Measurements from ENCODE around the gene NFKBIL1. TPM values are rescaled to one million over a fixed set of nuclear protein-coding genes. Genes with fewer than 3 reads are reported as not detected.
"Not testable (repeated sequence)": the region's sequence is repeated elsewhere in the genome, so short reads cannot be mapped to it uniquely, and the experiment has no call there.

The NFKBIL1 gene
- polyA plus RNA-seq, 1 donor from 2014 or later = 11.5 TPM

DNA sequence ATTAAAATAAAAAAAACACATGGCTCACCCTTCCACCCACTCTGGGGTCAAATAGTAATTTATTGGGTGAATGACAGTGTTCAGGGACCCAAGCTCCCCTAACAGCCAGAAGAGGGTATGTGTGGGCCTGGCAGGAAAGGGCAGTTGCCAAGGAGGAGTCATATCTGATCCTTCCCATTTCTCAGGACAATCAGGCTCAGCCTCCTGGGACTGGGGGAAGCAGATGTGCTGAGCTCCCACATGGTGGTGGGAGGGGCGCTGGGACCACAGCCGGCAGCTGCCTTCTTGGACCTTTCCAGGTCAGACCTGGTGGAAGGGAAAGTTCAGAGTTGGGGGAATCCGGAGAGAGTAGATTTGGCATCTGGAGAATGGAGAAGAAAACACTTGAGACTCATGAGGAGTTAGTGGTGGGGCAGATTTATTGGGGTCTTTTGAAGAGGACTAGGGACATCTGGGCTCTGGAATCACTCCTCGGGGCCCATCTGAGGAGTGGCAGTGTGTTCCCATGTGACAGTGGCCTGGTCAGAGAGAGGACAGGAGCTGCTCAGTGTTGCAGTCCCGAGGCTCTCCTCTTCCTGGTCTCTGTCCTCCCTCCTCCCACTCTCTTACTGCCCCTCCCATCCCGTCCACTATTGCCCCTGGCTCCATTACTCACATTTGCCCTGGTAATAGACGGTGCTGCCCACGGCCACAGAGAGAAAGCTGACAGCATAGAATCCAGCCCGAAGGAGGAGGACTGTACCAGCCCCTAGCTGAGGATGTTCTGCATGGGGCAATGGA lies 41.7 kb downstream of the NFKBIL1 start:
- Mint-ChIP-seq H3K27ac (peak overlapping the region in 2 of 3 donors; percentile 36 to 88), H3K4me3 (peak overlapping the region in 3 of 4 donors; percentile 14 to 77 (median 45)), H3K36me3 (no peaks in the 10 kb centered on the region), H3K27me3 (peaks cover 2% of the 10 kb centered on the region), H3K9me3 (no peaks in the 10 kb centered on the region), H3K4me1 (peaks cover 46 to 59% (median 52%) of the 10 kb centered on the region in 3 donors)

DNA sequence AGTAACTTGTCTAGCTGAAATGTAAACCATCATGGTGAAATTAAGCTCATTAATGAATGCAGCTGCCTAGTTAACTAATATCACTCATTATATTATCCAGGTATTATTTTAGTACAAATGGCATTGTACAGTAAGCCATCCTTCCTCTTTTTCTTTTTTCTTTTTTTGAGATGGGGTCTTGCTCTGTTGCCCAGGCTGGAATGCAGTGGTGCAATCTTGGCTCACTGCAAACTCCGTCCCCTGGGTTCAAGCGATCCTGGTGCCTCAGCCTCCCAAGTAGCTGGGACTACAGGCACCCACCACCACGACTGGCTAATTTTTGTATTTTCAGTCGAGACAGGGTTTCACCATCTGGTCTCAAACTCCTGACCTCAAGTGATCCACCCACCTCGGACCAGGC lies 43.3 kb downstream of the NFKBIL1 start:
- H3K36me3 Mint-ChIP-seq, H3K27me3 Mint-ChIP-seq, H3K9me3 Mint-ChIP-seq: not testable (repeated sequence)
- peak overlapping the region in 3 of 4 donors; percentile 37 to 63 (median 57) for H3K4me3 Mint-ChIP-seq
- peak overlapping the region in 2 of 3 donors; percentile 89 to 95 for H3K27ac Mint-ChIP-seq
- H3K4me1 Mint-ChIP-seq = peaks cover 36 to 45% (median 43%) of the 10 kb centered on the region in 3 donors

DNA sequence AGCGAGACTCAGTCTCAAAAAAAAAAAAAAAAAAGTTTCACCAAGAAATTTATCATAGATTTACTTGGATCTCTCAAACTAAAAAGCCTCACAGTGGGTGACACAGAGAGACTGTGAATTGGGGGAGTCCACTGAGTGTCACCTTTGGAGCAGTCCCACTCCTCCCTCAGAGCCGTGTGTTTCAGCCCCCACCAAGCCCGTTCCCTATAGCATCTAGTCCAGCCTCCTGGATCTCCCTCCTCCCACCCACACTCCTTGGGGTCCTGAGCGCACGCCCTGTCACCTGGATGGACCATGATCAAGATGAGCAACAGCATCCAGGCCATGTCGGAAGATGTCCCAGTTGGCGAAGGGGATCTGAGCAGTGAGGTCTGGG lies 45.0 kb downstream of the NFKBIL1 start:
- no peaks in the 10 kb centered on the region for H3K9me3 Mint-ChIP-seq
- peak overlapping the region; percentile 57 to 94 (median 85) for H3K4me3 Mint-ChIP-seq
- no peaks in the 10 kb centered on the region for H3K36me3 Mint-ChIP-seq
- peak overlapping the region; percentile 89 to 97 (median 95) for H3K27ac Mint-ChIP-seq
- H3K27me3 Mint-ChIP-seq = no peaks in the 10 kb centered on the region
- peaks cover 27 to 37% (median 36%) of the 10 kb centered on the region in 3 donors for H3K4me1 Mint-ChIP-seq

- Mint-ChIP-seq H3K27ac (peak overlapping the region in 2 of 3 donors; percentile 88 to 94), H3K9me3 (no peaks in the 10 kb centered on the region), H3K27me3 (no peaks in the 10 kb centered on the region), H3K36me3 (no peaks in the 10 kb centered on the region), H3K4me3 (peak overlapping the region; percentile 9 to 77 (median 62)), H3K4me1 (peaks cover 11 to 30% (median 24%) of the 10 kb centered on the region in 3 donors)
These were observed 49.6 kb downstream of the NFKBIL1 start for GRCh38 chr6:31597006-31597405.

DNA sequence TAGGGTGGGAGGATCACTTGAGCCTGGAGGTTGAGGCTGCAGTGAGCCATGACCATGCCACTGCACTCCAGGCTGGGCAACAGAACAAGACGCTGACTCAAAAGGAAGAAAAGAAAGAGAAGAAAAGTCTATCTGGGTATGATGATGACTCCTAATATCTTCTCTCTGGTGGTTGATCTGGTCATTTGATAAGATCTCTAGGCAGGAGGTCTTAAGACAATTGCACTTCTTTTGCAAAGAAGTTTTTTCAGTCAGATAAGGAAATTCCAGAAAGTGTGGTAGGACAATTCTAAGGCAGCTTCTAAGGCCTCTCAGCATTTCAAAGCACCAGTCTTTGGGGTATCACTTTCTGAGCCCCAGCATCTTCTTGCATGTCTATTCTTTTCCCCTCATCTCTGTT lies 59.9 kb downstream of the NFKBIL1 start:
- H3K4me3 Mint-ChIP-seq = no peak overlapping the region
- no peak overlapping the region for H3K27ac Mint-ChIP-seq
- no peaks in the 10 kb centered on the region for H3K36me3 Mint-ChIP-seq
- no peaks in the 10 kb centered on the region for H3K9me3 Mint-ChIP-seq
- no peaks in the 10 kb centered on the region for H3K27me3 Mint-ChIP-seq
- peaks cover 0 to 2% (median 0%) of the 10 kb centered on the region in 3 donors for H3K4me1 Mint-ChIP-seq

Other genes with a start within 250 kb of the NFKBIL1 start
- gene HLA-B, start 190.4 kb upstream of the NFKBIL1 start, polyA plus RNA-seq = 6,901 TPM
- 9.2 TPM for gene MICA, start 144.0 kb upstream of the NFKBIL1 start, polyA plus RNA-seq
- 9.3 TPM for gene MICB, start 49.5 kb upstream of the NFKBIL1 start, polyA plus RNA-seq
- gene MCCD1, start 18.6 kb upstream of the NFKBIL1 start, polyA plus RNA-seq = not detected
- 89.4 TPM for gene DDX39B, start 5.6 kb upstream of the NFKBIL1 start, polyA plus RNA-seq
- 0.53 TPM for gene ATP6V1G2, start 1.0 kb upstream of the NFKBIL1 start, polyA plus RNA-seq
- gene LTA, start 24.7 kb downstream of the NFKBIL1 start, polyA plus RNA-seq = 16.3 TPM
- gene TNF, start 28.0 kb downstream of the NFKBIL1 start, polyA plus RNA-seq = 6.4 TPM
- 2,767 TPM for gene LTB, start 34.8 kb downstream of the NFKBIL1 start, polyA plus RNA-seq
- gene LST1, start 38.7 kb downstream of the NFKBIL1 start, polyA plus RNA-seq = 20.5 TPM
- 140 TPM for gene NCR3, start 45.4 kb downstream of the NFKBIL1 start, polyA plus RNA-seq
- 5.6 TPM for gene AIF1, start 67.6 kb downstream of the NFKBIL1 start, polyA plus RNA-seq
- 14.3 TPM for gene PRRC2A, start 73.1 kb downstream of the NFKBIL1 start, polyA plus RNA-seq
- gene BAG6, start 105.1 kb downstream of the NFKBIL1 start, polyA plus RNA-seq = 30.9 TPM
- gene APOM, start 108.3 kb downstream of the NFKBIL1 start, polyA plus RNA-seq = 8.5 TPM
- gene C6orf47, start 113.2 kb downstream of the NFKBIL1 start, polyA plus RNA-seq = 28.1 TPM
- gene GPANK1, start 117.4 kb downstream of the NFKBIL1 start, polyA plus RNA-seq = 24.1 TPM
- 268 TPM for gene CSNK2B, start 118.5 kb downstream of the NFKBIL1 start, polyA plus RNA-seq
- 0.49 TPM for gene LY6G5B, start 122.4 kb downstream of the NFKBIL1 start, polyA plus RNA-seq
- gene LY6G5C, start 133.5 kb downstream of the NFKBIL1 start, polyA plus RNA-seq = 3.2 TPM
- 40.1 TPM for gene ABHD16A, start 155.7 kb downstream of the NFKBIL1 start, polyA plus RNA-seq
- gene LY6G6F, start 159.3 kb downstream of the NFKBIL1 start, polyA plus RNA-seq = 0.95 TPM
- gene LY6G6D, start 167.7 kb downstream of the NFKBIL1 start, polyA plus RNA-seq = not detected
- gene LY6G6C, start 174.1 kb downstream of the NFKBIL1 start, polyA plus RNA-seq = not detected
- gene MPIG6B, start 175.8 kb downstream of the NFKBIL1 start, polyA plus RNA-seq = 1.8 TPM
- gene DDAH2, start 181.7 kb downstream of the NFKBIL1 start, polyA plus RNA-seq = 119 TPM
- 861 TPM for gene CLIC1, start 188.9 kb downstream of the NFKBIL1 start, polyA plus RNA-seq
- gene MSH5, start 192.4 kb downstream of the NFKBIL1 start, polyA plus RNA-seq = 4.2 TPM
- gene SAPCD1, start 215.0 kb downstream of the NFKBIL1 start, polyA plus RNA-seq = not detected
- 2.6 TPM for gene VWA7, start 229.7 kb downstream of the NFKBIL1 start, polyA plus RNA-seq
- gene VARS1, start 248.1 kb downstream of the NFKBIL1 start, polyA plus RNA-seq = 83.0 TPM